ENCODE measurements around the gene FECH.

FECH gene

GRCh38 chr18:57579934-57580333, 6.6 kb downstream of the FECH start:
- DNase-seq = no peak

- no peak for DNase-seq
These were observed 10.2 kb downstream of the FECH start for GRCh38 chr18:57576316-57576715.

GRCh38 chr18:57575542-57575941, 11.0 kb downstream of the FECH start:
- DNase-seq = no peak

GRCh38 chr18:57574866-57575265, 11.6 kb downstream of the FECH start:
- no peak for DNase-seq

GRCh38 chr18:57570162-57570561, 16.3 kb downstream of the FECH start:
- no peak for DNase-seq

- DNase-seq = no peak
These were observed 17.4 kb downstream of the FECH start for GRCh38 chr18:57569133-57569532.

- DNase-seq = peak; percentile 73
These were observed 24.6 kb downstream of the FECH start for GRCh38 chr18:57561728-57562423.

GRCh38 chr18:57561261-57561660, 25.2 kb downstream of the FECH start:
- DNase-seq = no peak

GRCh38 chr18:57559314-57559713, 27.2 kb downstream of the FECH start:
- DNase-seq = no peak

- DNase-seq = peak; percentile 14
These were observed 31.4 kb downstream of the FECH start for GRCh38 chr18:57555134-57555533.

- DNase-seq = no peak
These were observed 36.0 kb downstream of the FECH start for GRCh38 chr18:57550510-57550909.

- no peak for DNase-seq
These were observed 39.2 kb downstream of the FECH start for GRCh38 chr18:57547260-57547659.

GRCh38 chr18:57544936-57545660, 41.4 kb downstream of the FECH start:
- DNase-seq = peak; percentile 77

GRCh38 chr18:57543560-57543959, 42.9 kb downstream of the FECH start:
- no peak for DNase-seq

- DNase-seq = no peak
These were observed 43.6 kb downstream of the FECH start for GRCh38 chr18:57542812-57543427.

- no peak for DNase-seq
These were observed 44.4 kb downstream of the FECH start for GRCh38 chr18:57542126-57542525.

- DNase-seq = no peak
These were observed 46.8 kb downstream of the FECH start for GRCh38 chr18:57539702-57540101.

- DNase-seq = no peak
These were observed 47.9 kb downstream of the FECH start for GRCh38 chr18:57538614-57539013.

- DNase-seq = no peak
These were observed 52.0 kb downstream of the FECH start for GRCh38 chr18:57534511-57534909.

- no peak for DNase-seq
These were observed 52.5 kb downstream of the FECH start for GRCh38 chr18:57533868-57534510.

- no peak for DNase-seq
These were observed 53.3 kb downstream of the FECH start for GRCh38 chr18:57533006-57533867.

- no peak for DNase-seq
These were observed 57.4 kb downstream of the FECH start for GRCh38 chr18:57529151-57529550.
